RKO (cell line): ENCODE data around the gene METTL16.
A peak's percentile ranks its signal among the peaks of the same experiment; 100 is the strongest.

Experiments used
- DNase-seq: peaks from one replicate; pipeline ENCODE4 v3.0.0-alpha.2; 2016; ENCODE audit warnings: low spot score

METTL16 gene

GRCh38 chr17:2415081-2415480, 96.6 kb downstream of the METTL16 start:
- DNase-seq, result no peak

- no peak for DNase-seq
These were observed 97.1 kb downstream of the METTL16 start for GRCh38 chr17:2414446-2415064.

- no peak for DNase-seq
These were observed 99.1 kb downstream of the METTL16 start for GRCh38 chr17:2412561-2413021.

GRCh38 chr17:2410951-2411350, 100.7 kb downstream of the METTL16 start:
- DNase-seq, result no peak

GRCh38 chr17:2406903-2407790, 104.5 kb downstream of the METTL16 start:
- DNase-seq, result no peak

- no peak for DNase-seq
These were observed 105.3 kb downstream of the METTL16 start for GRCh38 chr17:2406271-2406902.

- DNase-seq, result peak; percentile 47
These were observed 106.3 kb downstream of the METTL16 start for GRCh38 chr17:2405247-2405926.

- no peak for DNase-seq
These were observed 108.6 kb downstream of the METTL16 start for GRCh38 chr17:2403044-2403443.

GRCh38 chr17:2402544-2402943, 109.1 kb downstream of the METTL16 start:
- DNase-seq, result no peak

GRCh38 chr17:2401426-2402221, 110.1 kb downstream of the METTL16 start:
- peak; percentile 99 for DNase-seq

- peak; percentile 94 for DNase-seq
These were observed 110.7 kb downstream of the METTL16 start, which contains the start of gene MNT for GRCh38 chr17:2400877-2401425. Gene MNT, minus strand, starts transcription at chr17:2401060. Its CDS starts 348 bp downstream, at chr17:2400712.

GRCh38 chr17:2400474-2400866, 111.2 kb downstream of the METTL16 start:
- peak; percentile 77 for DNase-seq

GRCh38 chr17:2399572-2400473, 111.9 kb downstream of the METTL16 start:
- DNase-seq, result peak; percentile 94

GRCh38 chr17:2398655-2399571, 112.8 kb downstream of the METTL16 start:
- peak; percentile 88 for DNase-seq

GRCh38 chr17:2398182-2398581, 113.5 kb downstream of the METTL16 start:
- DNase-seq, result no peak

GRCh38 chr17:2397247-2398171, 114.2 kb downstream of the METTL16 start:
- DNase-seq, result no peak

GRCh38 chr17:2396568-2397246, 115.0 kb downstream of the METTL16 start:
- peak; percentile 88 for DNase-seq
